Gastrocnemius medialis (tissue), 4 donors: ENCODE data around the gene ASMTL.
"Not testable (repeated sequence)": the region's sequence is repeated elsewhere in the genome, so short reads cannot be mapped to it uniquely, and the experiment has no call there.

ENCODE experiments used
- POLR2A ChIP-seq, 2 donors: fragments of 450-650 bp; IDR thresholded peaks; one replicate each; pipeline ENCODE4 v1.6.1; 2017; ENCODE audit warnings: antibody characterized with exemption in 2 of 2, mild to moderate bottlenecking in 2 of 2, moderate library complexity in 2 of 2
- TF ChIP-seq, protein P1 (sequence below), 5 experiments: fragments of 450-650 bp in 3 of 5; fragments of 200-600 bp in 2 of 5; sonication (generic) in 2 of 5; IDR thresholded peaks in 4 of 5; conservative IDR thresholded peaks in 1 of 5; 1 replicate in 4 of 5; 2 replicates in 1 of 5; pipeline ENCODE4 v1.5.1; 2016 to 2019; ENCODE audit warnings: antibody characterized with exemption in 5 of 5, mild to moderate bottlenecking in 3 of 5, moderate library complexity in 3 of 5

DNA sequence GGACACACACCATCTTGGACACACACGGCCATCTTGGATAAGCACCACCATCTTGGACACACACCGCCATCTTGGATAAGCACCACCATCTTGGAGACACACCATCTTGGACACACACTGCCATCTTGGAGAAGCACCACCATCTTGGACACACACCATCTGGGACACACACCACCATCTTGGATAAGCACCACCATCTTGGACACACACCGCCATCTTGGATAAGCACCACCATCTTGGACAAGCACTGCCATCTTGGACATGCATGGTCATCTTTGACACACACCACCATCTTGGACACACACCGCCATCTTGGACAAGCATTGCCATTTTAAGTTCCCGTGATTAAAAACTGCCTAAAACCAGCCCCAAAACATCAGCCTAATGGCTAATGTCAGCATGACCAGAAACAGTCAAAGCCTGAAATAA is 4.1 kb downstream of the ASMTL start:
- TF ChIP-seq, protein P1, sequence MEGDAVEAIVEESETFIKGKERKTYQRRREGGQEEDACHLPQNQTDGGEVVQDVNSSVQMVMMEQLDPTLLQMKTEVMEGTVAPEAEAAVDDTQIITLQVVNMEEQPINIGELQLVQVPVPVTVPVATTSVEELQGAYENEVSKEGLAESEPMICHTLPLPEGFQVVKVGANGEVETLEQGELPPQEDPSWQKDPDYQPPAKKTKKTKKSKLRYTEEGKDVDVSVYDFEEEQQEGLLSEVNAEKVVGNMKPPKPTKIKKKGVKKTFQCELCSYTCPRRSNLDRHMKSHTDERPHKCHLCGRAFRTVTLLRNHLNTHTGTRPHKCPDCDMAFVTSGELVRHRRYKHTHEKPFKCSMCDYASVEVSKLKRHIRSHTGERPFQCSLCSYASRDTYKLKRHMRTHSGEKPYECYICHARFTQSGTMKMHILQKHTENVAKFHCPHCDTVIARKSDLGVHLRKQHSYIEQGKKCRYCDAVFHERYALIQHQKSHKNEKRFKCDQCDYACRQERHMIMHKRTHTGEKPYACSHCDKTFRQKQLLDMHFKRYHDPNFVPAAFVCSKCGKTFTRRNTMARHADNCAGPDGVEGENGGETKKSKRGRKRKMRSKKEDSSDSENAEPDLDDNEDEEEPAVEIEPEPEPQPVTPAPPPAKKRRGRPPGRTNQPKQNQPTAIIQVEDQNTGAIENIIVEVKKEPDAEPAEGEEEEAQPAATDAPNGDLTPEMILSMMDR (IDR thresholded peaks at IDR 0.05 in 4 of 5, conservative IDR thresholded peaks at IDR 0.05 in 1 of 5) = not testable (repeated sequence)
- TF ChIP-seq POLR2A (IDR thresholded peaks at IDR 0.05) = not testable (repeated sequence)
